ENCODE data around the gene DNAJC15.

DNA sequence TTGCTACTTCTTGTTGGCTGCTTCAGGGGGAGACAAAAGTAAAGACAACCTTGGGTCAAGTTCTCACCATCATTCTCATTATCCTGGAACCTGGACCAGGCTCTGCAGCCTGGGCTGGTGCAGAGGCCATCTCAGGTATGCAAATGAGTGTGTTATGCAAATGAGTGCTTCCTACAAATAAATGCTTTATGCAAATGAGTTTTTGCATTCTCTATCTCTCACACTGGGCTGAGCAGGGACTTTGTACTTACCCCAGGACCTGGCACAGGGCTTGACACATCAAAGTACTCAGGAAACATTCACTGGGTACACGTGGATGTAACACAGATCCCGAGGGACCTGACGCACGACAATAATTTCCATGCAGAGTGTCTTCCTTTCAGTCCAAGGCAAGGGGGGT is 103.0 kb downstream of the DNAJC15 start:
- TF ChIP-seq, protein P1, sequence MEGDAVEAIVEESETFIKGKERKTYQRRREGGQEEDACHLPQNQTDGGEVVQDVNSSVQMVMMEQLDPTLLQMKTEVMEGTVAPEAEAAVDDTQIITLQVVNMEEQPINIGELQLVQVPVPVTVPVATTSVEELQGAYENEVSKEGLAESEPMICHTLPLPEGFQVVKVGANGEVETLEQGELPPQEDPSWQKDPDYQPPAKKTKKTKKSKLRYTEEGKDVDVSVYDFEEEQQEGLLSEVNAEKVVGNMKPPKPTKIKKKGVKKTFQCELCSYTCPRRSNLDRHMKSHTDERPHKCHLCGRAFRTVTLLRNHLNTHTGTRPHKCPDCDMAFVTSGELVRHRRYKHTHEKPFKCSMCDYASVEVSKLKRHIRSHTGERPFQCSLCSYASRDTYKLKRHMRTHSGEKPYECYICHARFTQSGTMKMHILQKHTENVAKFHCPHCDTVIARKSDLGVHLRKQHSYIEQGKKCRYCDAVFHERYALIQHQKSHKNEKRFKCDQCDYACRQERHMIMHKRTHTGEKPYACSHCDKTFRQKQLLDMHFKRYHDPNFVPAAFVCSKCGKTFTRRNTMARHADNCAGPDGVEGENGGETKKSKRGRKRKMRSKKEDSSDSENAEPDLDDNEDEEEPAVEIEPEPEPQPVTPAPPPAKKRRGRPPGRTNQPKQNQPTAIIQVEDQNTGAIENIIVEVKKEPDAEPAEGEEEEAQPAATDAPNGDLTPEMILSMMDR (conservative IDR thresholded peaks at IDR 0.05 in 1 of 2, IDR thresholded peaks at IDR 0.05 in 1 of 2; ENCODE audit: low read depth in 1 of 2, low read length in 2 of 2) = no peak
- TF ChIP-seq EZH2 (IDR thresholded peaks at IDR 0.05; ENCODE audit: low read length, missing control alignments) = no peak

Measured in fibroblast of lung (primary cell).